CD4-positive, alpha-beta memory T cell (primary cell): ENCODE data around the gene WDR90. TPM values are rescaled to one million over a fixed set of nuclear protein-coding genes. Genes with fewer than 3 reads are reported as not detected.

Source experiments
- CTCF ChIA-PET: fragments of 350-600 bp; sonication (Branson Sonifier 250); formaldehyde crosslinking; loops from one replicate; lab custom pipeline; 2021; ENCODE audit warnings: inconsistent platforms; ENCODE audit not compliant: partially characterized antibody; lab: Charles Lee
- POLR2A ChIA-PET: fragments of 350-600 bp; sonication (Branson Sonifier 250); formaldehyde crosslinking; loops from one replicate; lab custom pipeline; 2021; ENCODE audit not compliant: partially characterized antibody; lab: Charles Lee
- DNase-seq, 5 donors: peaks; one replicate each; pipeline versions ENCODE4 v3.0.0 to v3.0.0-alpha.2; 2020 to 2022; ENCODE audit warnings: mixed read lengths in 1 of 5
- H3K27ac ChIP-seq: one replicate; pipeline ENCODE4 v1.7.0; 2013; ENCODE audit warnings: low read depth, low read length
- H3K27me3 ChIP-seq: 2 replicates; pipeline ENCODE4 v1.7.0; 2013; ENCODE audit warnings: mild to moderate bottlenecking, low read length, moderate library complexity; ENCODE audit not compliant: insufficient read depth
- H3K36me3 ChIP-seq: 2 replicates; pipeline ENCODE4 v1.7.0; 2013; ENCODE audit warnings: mild to moderate bottlenecking, low read length, moderate library complexity; ENCODE audit not compliant: insufficient read depth
- H3K4me1 ChIP-seq: 2 replicates; pipeline ENCODE4 v1.7.0; 2013; ENCODE audit warnings: mild to moderate bottlenecking, low read length, moderate library complexity; ENCODE audit not compliant: insufficient read depth
- H3K4me3 ChIP-seq, 2 donors: one replicate each; pipeline ENCODE4 v1.7.0; 2013; ENCODE audit warnings: low read length in 2 of 2, mild to moderate bottlenecking in 1 of 2
- H3K9me3 ChIP-seq, 2 donors: one replicate each; pipeline ENCODE4 v1.7.0; 2013; ENCODE audit warnings: low read length in 2 of 2, control low read depth in 1 of 2; ENCODE audit not compliant: control insufficient read depth in 1 of 2
- H3K27ac Mint-ChIP-seq, 7 donors: one replicate each; pipeline ENCODE4 v1.8.0; 2020 to 2021; ENCODE audit warnings: mixed read lengths in 7 of 7, mild to moderate bottlenecking in 6 of 7, inconsistent platforms in 3 of 7, moderate library complexity in 3 of 7
- H3K27me3 Mint-ChIP-seq, 2 donors: one replicate each; pipeline ENCODE4 v1.8.0; 2020 to 2021; ENCODE audit warnings: mixed read lengths in 2 of 2
- H3K36me3 Mint-ChIP-seq, 2 donors: one replicate each; pipeline ENCODE4 v1.8.0; 2020 to 2021; ENCODE audit warnings: mixed read lengths in 2 of 2, inconsistent platforms in 1 of 2, mild to moderate bottlenecking in 1 of 2
- H3K4me1 Mint-ChIP-seq, 4 donors: one replicate each; pipeline ENCODE4 v1.8.0; 2020 to 2021; ENCODE audit warnings: mixed read lengths in 4 of 4, mild to moderate bottlenecking in 1 of 4
- H3K4me3 Mint-ChIP-seq, 8 donors: one replicate each; pipeline ENCODE4 v1.8.0; 2020 to 2021; ENCODE audit warnings: mixed read lengths in 8 of 8, mild to moderate bottlenecking in 7 of 8, moderate library complexity in 6 of 8, inconsistent platforms in 3 of 8
- H3K9me3 Mint-ChIP-seq, 8 donors: one replicate each; pipeline ENCODE4 v1.8.0; 2020 to 2021; ENCODE audit warnings: mixed read lengths in 8 of 8, mild to moderate bottlenecking in 5 of 8, inconsistent platforms in 3 of 8, moderate library complexity in 1 of 8
- intact Hi-C: fragments of 100-400 bp; cut with micrococcal nuclease; formaldehyde crosslinking; loops from one replicate; pipeline ENCODE4 v1.15.1; 2023
- polyA plus RNA-seq, 2 donors: library from polyadenylated mRNA; unstranded; fragments of 300-500 nt; fragmentation: Illumina TruSeq; gene quantifications; one replicate each; pipeline ENCODE4 v1.2.3, GENCODE V29; 2021
- total RNA-seq, 2 experiments: library from RNA; stranded (reverse); gene quantifications; one replicate each; pipeline ENCODE4 v1.2.3, GENCODE V29; 2021

The WDR90 gene
- total and polyA plus RNA-seq, 4 experiments from 2014 or later, result 0.96 to 19.7 (median 9.9) TPM

DNA sequence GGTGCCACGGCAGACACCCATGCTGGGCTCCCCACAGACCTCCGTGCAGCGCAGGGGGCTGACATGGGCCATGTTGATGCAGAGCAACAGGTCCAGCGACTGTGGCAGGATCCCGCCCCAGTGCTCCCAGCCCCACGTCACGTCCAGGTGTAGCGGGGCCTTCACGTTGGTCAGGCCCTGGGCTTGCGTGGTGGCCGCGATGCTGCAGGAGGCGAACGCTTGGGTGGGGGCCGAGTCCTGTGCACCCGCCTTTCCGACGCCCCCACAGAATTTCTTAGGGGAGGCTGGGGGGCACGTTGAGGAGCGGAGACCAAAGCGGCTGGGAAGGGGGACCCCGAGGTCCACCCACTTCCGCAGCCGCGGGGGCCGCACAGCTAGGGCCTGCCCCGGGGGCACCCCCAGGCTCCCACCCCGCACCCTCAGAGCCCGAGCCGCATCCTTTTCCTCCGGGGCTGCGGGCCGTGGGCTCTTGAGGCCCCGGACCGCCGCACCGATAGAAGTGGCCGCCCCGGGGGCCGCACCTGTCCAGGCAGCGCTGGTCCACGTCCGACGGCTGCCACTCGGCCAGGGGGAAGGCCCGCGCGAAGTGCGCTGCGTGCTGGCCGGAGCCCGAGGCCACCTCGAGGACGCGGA, 13.5 kb upstream of the WDR90 start:
- CTCF ChIA-PET, result interaction anchor here (1.6 kb wide), 1 partner anchor 12 kb away, joined by 8 read pairs; no protein-coding TSS in a partner anchor

DNA sequence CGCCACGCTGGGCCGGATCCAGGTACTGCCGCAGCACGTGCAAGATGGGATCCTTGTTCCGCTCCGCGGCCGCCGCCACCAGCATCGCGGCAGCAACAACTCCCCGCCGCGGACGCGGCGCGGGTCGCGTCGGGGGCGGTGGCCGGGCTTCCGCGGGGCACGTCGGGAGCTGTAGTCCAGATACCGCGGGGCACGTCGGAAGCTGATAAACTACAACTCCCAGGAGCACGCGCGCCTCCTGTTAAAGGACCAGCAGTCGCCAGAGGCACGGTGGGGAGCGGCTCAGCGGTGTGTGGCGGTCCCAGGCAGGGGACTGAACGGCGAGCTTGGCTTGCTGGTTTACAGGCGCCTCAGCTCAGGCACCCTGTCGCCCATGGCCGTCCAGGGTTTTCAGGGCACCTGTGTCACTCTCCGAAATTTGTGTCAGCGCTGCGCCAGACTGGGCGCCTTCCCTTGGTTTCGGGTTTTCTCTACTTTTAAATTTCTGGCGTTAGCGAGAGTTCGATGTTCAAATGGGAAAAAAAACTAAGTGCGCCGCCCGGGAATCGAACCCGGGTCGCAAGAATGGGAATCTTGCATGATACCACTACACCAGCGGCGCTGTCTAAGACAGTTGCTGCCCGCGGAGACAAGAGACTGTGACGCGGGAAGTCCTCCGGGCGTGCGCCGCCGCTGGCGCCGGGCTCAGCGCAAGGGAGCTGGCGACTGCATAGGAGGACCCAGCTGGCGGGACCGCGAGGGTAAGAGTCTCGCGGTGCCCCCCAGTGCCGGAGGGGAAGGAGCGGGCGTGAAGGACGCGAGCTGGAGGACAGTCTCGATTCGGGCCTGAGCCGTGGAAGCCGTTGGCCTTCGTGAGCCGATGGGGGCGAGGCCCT, 12.7 kb upstream of the WDR90 start, which contains the start of gene METTL26:
Gene METTL26, minus strand, starts transcription at position 100 of the 875 bp plus-strand sequence. Its CDS starts 15 bp downstream, at position 85.
- peak; percentile 92 to 95 (median 93) for DNase-seq
- H3K4me1 ChIP-seq, result peaks cover 21% of the 10 kb centered on the region
- H3K36me3 ChIP-seq, result no peaks in the 10 kb centered on the region
- H3K9me3 ChIP-seq, result no peaks in the 10 kb centered on the region
- peaks cover 0 to 3% of the 10 kb centered on the region in 2 donors for H3K27me3 Mint-ChIP-seq
- H3K27ac Mint-ChIP-seq, result peak within 1 kb of the TSS; percentile 94 to 100 (median 99)
- CTCF ChIA-PET, result interaction anchor here (0.6 to 1.6 kb wide), 3 partner anchors 12 to 13 kb away, joined by 3 to 8 read pairs (median 3); no protein-coding TSS in a partner anchor
- peaks cover 0 to 7% of the 10 kb centered on the region in 2 donors for H3K36me3 Mint-ChIP-seq
- H3K4me3 ChIP-seq, result peak within 1 kb of the TSS; percentile 81 to 86
- no peaks in the 10 kb centered on the region for H3K27me3 ChIP-seq
- H3K27ac ChIP-seq, result peak within 1 kb of the TSS; percentile 76
- peaks cover 0 to 10% (median 5%) of the 10 kb centered on the region in 4 donors for H3K4me1 Mint-ChIP-seq
- H3K4me3 Mint-ChIP-seq, result peak within 1 kb of the TSS; percentile 95 to 100 (median 98)
- POLR2A ChIA-PET, result interaction anchor here (0.6 to 3.5 kb wide), 29 partner anchors 10 to 1632 kb away, joined by 3 to 23 read pairs (median 5); partner anchors contain the start of genes CAPN15, CHTF18, JMJD8 and NHLRC4
- intact Hi-C loops, result loop anchor here (1.0 to 5.0 kb wide), 6 partner anchors 13 to 1336 kb away; partner anchors contain the start of genes RHOT2, TBL3 and WDR90
- H3K9me3 Mint-ChIP-seq, result peaks cover 0 to 7% (median 0%) of the 10 kb centered on the region in 8 donors

More for the DNA sequence above, 13.5 kb upstream of the WDR90 start:
- H3K27ac Mint-ChIP-seq, result peak overlapping the region in 1 of 7 donors; percentile 100
- H3K27me3 Mint-ChIP-seq, result peaks cover 0 to 3% of the 10 kb centered on the region in 2 donors
- H3K4me3 ChIP-seq, result peak overlapping the region; percentile 81 to 86
- H3K9me3 Mint-ChIP-seq, result peaks cover 0 to 7% (median 0%) of the 10 kb centered on the region in 8 donors
- DNase-seq, result no peak
- intact Hi-C loops, result loop anchor here (1.0 to 5.0 kb wide), 6 partner anchors 14 to 1337 kb away; partner anchors contain the start of genes RHOT2, TBL3 and WDR90
- no peaks in the 10 kb centered on the region for H3K36me3 ChIP-seq
- peaks cover 0 to 7% of the 10 kb centered on the region in 2 donors for H3K36me3 Mint-ChIP-seq
- H3K27ac ChIP-seq, result peak overlapping the region; percentile 76
- peaks cover 22% of the 10 kb centered on the region for H3K4me1 ChIP-seq
- peak overlapping the region in 7 of 8 donors; percentile 26 to 99 (median 57) for H3K4me3 Mint-ChIP-seq
- no peaks in the 10 kb centered on the region for H3K27me3 ChIP-seq
- POLR2A ChIA-PET, result interaction anchor here (0.8 to 3.5 kb wide), 25 partner anchors 10 to 1633 kb away, joined by 3 to 23 read pairs (median 5); partner anchors contain the start of genes CAPN15, CHTF18, NHLRC4 and PIGQ
- peaks cover 0 to 10% (median 5%) of the 10 kb centered on the region in 4 donors for H3K4me1 Mint-ChIP-seq
- H3K9me3 ChIP-seq, result no peaks in the 10 kb centered on the region

DNA sequence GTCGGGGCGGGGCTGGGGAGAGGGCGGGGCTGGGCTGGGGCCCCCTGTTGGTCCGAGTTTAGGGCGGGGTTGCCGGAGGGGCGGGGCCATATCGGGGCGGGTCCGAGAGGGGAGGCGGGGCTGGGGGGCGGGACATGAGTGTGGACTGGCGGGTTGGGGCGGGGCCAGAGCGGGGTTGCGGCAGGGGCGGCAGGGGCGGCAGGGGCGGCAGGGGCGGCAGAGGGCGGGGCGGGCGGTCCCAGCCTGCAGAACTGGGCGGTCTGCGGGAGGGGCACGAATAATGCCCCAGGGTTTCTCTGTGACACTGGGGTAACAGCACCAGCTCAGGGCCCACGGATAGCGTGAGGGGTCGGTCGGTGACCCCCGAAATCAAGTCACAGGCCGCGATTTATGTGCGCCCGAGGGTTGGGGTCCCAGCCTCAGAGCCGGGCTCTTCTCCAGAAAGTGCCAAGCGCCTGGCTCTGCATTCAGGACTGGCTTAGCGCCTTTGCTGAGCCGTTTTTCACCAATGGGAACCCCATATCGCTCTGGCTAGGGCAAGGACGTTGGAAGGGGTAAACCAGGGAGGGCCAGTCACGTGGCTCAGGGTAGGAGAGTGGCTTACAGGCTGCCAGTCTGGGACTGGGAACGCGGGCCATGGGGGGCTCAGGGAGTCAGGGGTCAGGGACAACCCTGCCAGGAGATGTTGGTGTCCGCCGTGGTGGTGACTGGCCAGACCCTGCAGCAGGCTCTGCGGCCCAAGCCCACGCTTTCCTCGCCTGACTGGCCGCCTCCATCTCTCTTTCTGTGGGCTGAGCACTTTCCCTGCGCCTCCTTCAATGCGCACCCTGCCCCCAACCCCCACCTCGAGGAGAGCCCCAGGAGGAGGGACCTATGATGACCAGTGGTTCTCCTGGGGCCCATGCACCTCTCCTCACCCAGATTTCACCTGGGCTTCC, 11.8 kb upstream of the WDR90 start:
- peak in 1 of 5 donors; percentile 88 for DNase-seq
- POLR2A ChIA-PET, result interaction anchor here (0.7 to 3.5 kb wide), 23 partner anchors 9 to 1631 kb away, joined by 3 to 23 read pairs (median 7); partner anchors contain the start of genes CAPN15, CHTF18, JMJD8 and NHLRC4
- H3K4me3 Mint-ChIP-seq, result peak overlapping the region; percentile 95 to 100 (median 98)
- H3K27me3 Mint-ChIP-seq, result peaks cover 0 to 3% of the 10 kb centered on the region in 2 donors
- Histone ChIP-seq H3K27me3 (no peaks in the 10 kb centered on the region), H3K27ac (peak overlapping the region; percentile 76), H3K4me3 (peak overlapping the region; percentile 81 to 86), H3K36me3 (no peaks in the 10 kb centered on the region), H3K9me3 (no peaks in the 10 kb centered on the region), H3K4me1 (peaks cover 23% of the 10 kb centered on the region)
- H3K9me3 Mint-ChIP-seq, result peaks cover 0 to 7% (median 0%) of the 10 kb centered on the region in 8 donors
- intact Hi-C loops, result loop anchor here (2.0 to 5.0 kb wide), 2 partner anchors 41 to 1335 kb away; partner anchors contain the start of gene TBL3
- H3K4me1 Mint-ChIP-seq, result peaks cover 0 to 10% (median 5%) of the 10 kb centered on the region in 4 donors
- peak overlapping the region; percentile 94 to 100 (median 99) for H3K27ac Mint-ChIP-seq
- CTCF ChIA-PET, result interaction anchor here (0.8 to 1.6 kb wide), 2 partner anchors 11 to 12 kb away, joined by 3 to 8 read pairs; no protein-coding TSS in a partner anchor
- peaks cover 0 to 7% of the 10 kb centered on the region in 2 donors for H3K36me3 Mint-ChIP-seq

DNA sequence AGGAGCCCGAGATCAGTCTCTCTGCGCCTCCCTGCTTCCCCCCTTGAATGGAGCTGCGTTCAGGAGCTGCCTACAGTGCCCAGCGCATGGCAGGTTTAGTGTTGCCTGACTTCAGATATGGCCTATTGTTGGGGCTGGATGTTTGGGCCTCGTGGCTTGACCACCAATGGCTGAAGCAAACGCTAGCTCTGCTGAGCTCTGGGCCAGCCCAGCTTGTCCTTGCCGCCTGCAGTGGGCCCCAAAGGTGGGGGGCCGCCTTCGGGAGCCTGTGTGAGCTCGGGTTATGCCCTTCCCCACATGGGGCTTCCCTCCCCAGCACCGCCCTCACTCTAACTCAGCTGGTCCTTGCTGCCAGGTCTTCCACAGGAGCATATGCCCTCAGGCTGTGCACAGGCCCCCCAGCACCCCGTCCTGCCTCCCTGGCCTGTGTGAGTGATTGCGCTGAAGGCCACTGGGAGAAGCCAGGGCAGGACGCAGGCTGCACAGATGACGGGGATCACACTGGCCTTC, 11.1 kb upstream of the WDR90 start:
- no peaks in the 10 kb centered on the region for H3K36me3 ChIP-seq
- H3K27ac ChIP-seq, result no peak overlapping the region
- POLR2A ChIA-PET, result interaction anchor here (0.7 to 3.5 kb wide), 4 partner anchors 9 to 56 kb away, joined by 3 to 20 read pairs (median 8); partner anchors contain the start of gene STUB1
- H3K27ac Mint-ChIP-seq, result peak overlapping the region in 2 of 7 donors; percentile 70 to 100
- peak overlapping the region in 3 of 8 donors; percentile 12 to 36 (median 22) for H3K4me3 Mint-ChIP-seq
- DNase-seq, result no peak
- H3K9me3 Mint-ChIP-seq, result peaks cover 0 to 7% (median 0%) of the 10 kb centered on the region in 8 donors
- CTCF ChIA-PET, result interaction anchor here (0.5 kb wide), 1 partner anchor 501 kb away, joined by 4 read pairs; no protein-coding TSS in a partner anchor
- H3K9me3 ChIP-seq, result no peaks in the 10 kb centered on the region
- H3K27me3 Mint-ChIP-seq, result peaks cover 0 to 3% of the 10 kb centered on the region in 2 donors
- peaks cover 0 to 7% of the 10 kb centered on the region in 2 donors for H3K36me3 Mint-ChIP-seq
- no peaks in the 10 kb centered on the region for H3K27me3 ChIP-seq
- no peak overlapping the region for H3K4me3 ChIP-seq
- peaks cover 0 to 14% (median 5%) of the 10 kb centered on the region in 4 donors for H3K4me1 Mint-ChIP-seq
- intact Hi-C loops, result loop anchor here (5.0 kb wide), 1 partner anchor 1334 kb away; the partner anchor contains the start of gene TBL3
- peaks cover 30% of the 10 kb centered on the region for H3K4me1 ChIP-seq

- ChIA-PET POLR2A (interaction anchor here (1.1 to 3.5 kb wide), 2 partner anchors 9 to 41 kb away, joined by 3 to 14 read pairs; partner anchors contain the start of gene STUB1), CTCF (interaction anchor here (0.5 kb wide), 1 partner anchor 501 kb away, joined by 4 read pairs; no protein-coding TSS in a partner anchor)
- peak overlapping the region in 1 of 7 donors; percentile 71 for H3K27ac Mint-ChIP-seq
Measured at GRCh38 chr16:638836-639235, 10.3 kb upstream of the WDR90 start.

More at GRCh38 chr16:638836-639235, 10.3 kb upstream of the WDR90 start:
- intact Hi-C loops, result loop anchor here (5.0 kb wide), 1 partner anchor 1333 kb away; the partner anchor contains the start of gene TBL3
- peaks cover 0 to 7% of the 10 kb centered on the region in 2 donors for H3K36me3 Mint-ChIP-seq
- peaks cover 0 to 7% (median 0%) of the 10 kb centered on the region in 8 donors for H3K9me3 Mint-ChIP-seq
- H3K4me3 Mint-ChIP-seq, result peak overlapping the region in 2 of 8 donors; percentile 10 to 17
- H3K27me3 Mint-ChIP-seq, result peaks cover 0 to 3% of the 10 kb centered on the region in 2 donors
- no peak overlapping the region for H3K4me3 ChIP-seq
- peaks cover 0 to 18% (median 5%) of the 10 kb centered on the region in 4 donors for H3K4me1 Mint-ChIP-seq
- no peaks in the 10 kb centered on the region for H3K27me3 ChIP-seq
- DNase-seq, result no peak
- no peaks in the 10 kb centered on the region for H3K36me3 ChIP-seq
- no peaks in the 10 kb centered on the region for H3K9me3 ChIP-seq
- H3K4me1 ChIP-seq, result peaks cover 33% of the 10 kb centered on the region
- no peak overlapping the region for H3K27ac ChIP-seq
